ENCODE measurements around the gene ZNF518B. TPM values are rescaled to one million over a fixed set of nuclear protein-coding genes. Genes with fewer than 3 reads are reported as not detected.

The ZNF518B gene
- total RNA-seq, 1 experiment from 2014 or later: 20.2 TPM

Other genes starting within 250 kb of the ZNF518B start
- not detected in 2 replicates for gene CLNK, start 227.3 kb upstream of the ZNF518B start, total RNA-seq (2014; rRNA removed; shearing (Covaris generic))

Data from A172 (cell line).